Spleen (tissue), 7 donors: ENCODE data around the gene SP6.

Source experiments
- POLR2A ChIP-seq, 3 donors: fragments of 450-650 bp; IDR thresholded peaks; one replicate each; pipeline ENCODE4 v1.5.1; 2017; ENCODE audit warnings: antibody characterized with exemption in 3 of 3, mild to moderate bottlenecking in 1 of 3
- POLR2AphosphoS5 ChIP-seq, 3 donors: sonication (generic); formaldehyde crosslinking; IDR thresholded peaks; one replicate each; pipeline ENCODE4 v1.5.1; 2017; ENCODE audit warnings: antibody characterized with exemption in 3 of 3
- TF ChIP-seq, protein P1 (sequence below), 11 experiments: fragments of 200-600 bp in 7 of 11; fragments of 450-650 bp in 4 of 11; sonication (generic) in 4 of 11; IDR thresholded peaks in 8 of 11; conservative IDR thresholded peaks in 3 of 11; 1 replicate in 7 of 11; 2 replicates in 4 of 11; pipeline versions ENCODE4 v1.4.0 to v1.8.0; 2016 to 2021; ENCODE audit warnings: antibody characterized with exemption in 11 of 11, inconsistent platforms in 4 of 11, mild to moderate bottlenecking in 1 of 11
- donor health status: DM: no; HTN: no; CAD: no; lungs with moderate emphysema.
- donor health status: DM: no; HTN: no; CAD: no.
- donor health status: DM: no; HTN: no; CAD: no.

DNA sequence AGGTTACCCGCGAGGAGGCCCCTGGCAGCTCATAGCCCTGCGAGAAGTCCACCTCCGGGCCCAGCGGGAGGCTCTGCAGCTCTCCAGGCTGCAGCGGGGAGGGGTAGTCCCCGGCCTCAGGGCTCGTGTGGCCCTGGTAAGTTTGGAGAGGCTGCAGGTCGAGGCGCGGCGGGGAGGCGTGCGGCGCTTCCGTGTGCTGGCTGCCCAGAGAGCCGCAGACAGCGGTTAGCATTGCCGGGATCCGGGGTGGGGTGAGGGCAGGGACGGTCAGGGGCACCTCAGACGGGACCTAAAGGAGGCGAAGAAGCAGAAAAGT, 2.8 kb downstream of the SP6 start:
- TF ChIP-seq, protein P1, sequence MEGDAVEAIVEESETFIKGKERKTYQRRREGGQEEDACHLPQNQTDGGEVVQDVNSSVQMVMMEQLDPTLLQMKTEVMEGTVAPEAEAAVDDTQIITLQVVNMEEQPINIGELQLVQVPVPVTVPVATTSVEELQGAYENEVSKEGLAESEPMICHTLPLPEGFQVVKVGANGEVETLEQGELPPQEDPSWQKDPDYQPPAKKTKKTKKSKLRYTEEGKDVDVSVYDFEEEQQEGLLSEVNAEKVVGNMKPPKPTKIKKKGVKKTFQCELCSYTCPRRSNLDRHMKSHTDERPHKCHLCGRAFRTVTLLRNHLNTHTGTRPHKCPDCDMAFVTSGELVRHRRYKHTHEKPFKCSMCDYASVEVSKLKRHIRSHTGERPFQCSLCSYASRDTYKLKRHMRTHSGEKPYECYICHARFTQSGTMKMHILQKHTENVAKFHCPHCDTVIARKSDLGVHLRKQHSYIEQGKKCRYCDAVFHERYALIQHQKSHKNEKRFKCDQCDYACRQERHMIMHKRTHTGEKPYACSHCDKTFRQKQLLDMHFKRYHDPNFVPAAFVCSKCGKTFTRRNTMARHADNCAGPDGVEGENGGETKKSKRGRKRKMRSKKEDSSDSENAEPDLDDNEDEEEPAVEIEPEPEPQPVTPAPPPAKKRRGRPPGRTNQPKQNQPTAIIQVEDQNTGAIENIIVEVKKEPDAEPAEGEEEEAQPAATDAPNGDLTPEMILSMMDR (IDR thresholded peaks at IDR 0.05 in 8 of 11, conservative IDR thresholded peaks at IDR 0.05 in 3 of 11) = no peak
- TF ChIP-seq POLR2AphosphoS5 (IDR thresholded peaks at IDR 0.05) = no peak
- no peak for TF ChIP-seq POLR2A (IDR thresholded peaks at IDR 0.05)
